Transverse colon (tissue), 4 donors: ENCODE results near the gene EFNA1. TPM values are rescaled to one million over a fixed set of nuclear protein-coding genes. Genes with fewer than 3 reads are reported as not detected.
"Not testable (repeated sequence)": the region's sequence is repeated elsewhere in the genome, so short reads cannot be mapped to it uniquely, and the experiment has no call there.

Experiments used
- DNase-seq: peaks from one replicate; pipeline ENCODE4 v3.0.0-alpha.2; 2019
- H3K27ac ChIP-seq, 4 donors: fragments of 200-600 bp; sonication (generic); 2 replicates each; pipeline ENCODE4 v1.5.1; 2016 to 2018; ENCODE audit warnings: inconsistent platforms in 4 of 4
- H3K27me3 ChIP-seq: fragments of 200-600 bp; sonication (generic); 2 replicates; pipeline ENCODE4 v1.5.1; 2017; ENCODE audit warnings: inconsistent platforms
- H3K36me3 ChIP-seq, 4 donors: fragments of 200-600 bp; sonication (generic); 2 replicates each; pipeline ENCODE4 v1.5.1; 2017 to 2019; ENCODE audit warnings: inconsistent platforms in 4 of 4
- H3K4me1 ChIP-seq, 4 donors: fragments of 200-600 bp; sonication (generic); 2 replicates each; pipeline ENCODE4 v1.5.1; 2017 to 2020; ENCODE audit warnings: inconsistent platforms in 4 of 4
- H3K4me3 ChIP-seq, 4 donors: fragments of 200-600 bp; sonication (generic); 1 replicate in 1 of 4; 2 replicates in 3 of 4; pipeline versions ENCODE4 v1.5.1 to v1.6.1; 2017 to 2019; ENCODE audit warnings: inconsistent platforms in 4 of 4
- H3K9me3 ChIP-seq, 2 donors: fragments of 200-600 bp; sonication (generic); 2 replicates each; pipeline ENCODE4 v1.5.1; 2017 to 2019; ENCODE audit warnings: inconsistent platforms in 2 of 2
- CTCF ChIP-seq, 5 experiments: fragments of 200-600 bp in 3 of 5; fragments of 450-650 bp in 2 of 5; sonication (generic) in 3 of 5; IDR thresholded peaks; 1 replicate in 2 of 5; 2 replicates in 3 of 5; pipeline ENCODE4 v1.5.1; 2016 to 2017; ENCODE audit warnings: antibody characterized with exemption in 5 of 5, inconsistent platforms in 3 of 5, mild to moderate bottlenecking in 2 of 5, moderate library complexity in 1 of 5
- EP300 ChIP-seq: sonication (generic); formaldehyde crosslinking; IDR thresholded peaks from one replicate; pipeline ENCODE4 v1.6.1; 2017; ENCODE audit warnings: antibody characterized with exemption, low read depth
- POLR2A ChIP-seq: fragments of 450-650 bp; IDR thresholded peaks from one replicate; pipeline ENCODE4 v1.6.1; 2016; ENCODE audit warnings: antibody characterized with exemption, mild to moderate bottlenecking, moderate library complexity
- POLR2AphosphoS5 ChIP-seq, 3 donors: sonication (generic); formaldehyde crosslinking; IDR thresholded peaks; one replicate each; pipeline ENCODE4 v1.6.1; 2016; ENCODE audit warnings: antibody characterized with exemption in 3 of 3
- WGBS, 2 donors: methylation state at CpG; one replicate each; pipeline ENCODE4 v1.1.5; 2018; ENCODE audit warnings: low coverage in 1 of 2; 5-methylcytosine and 5-hydroxymethylcytosine counted together
- in situ Hi-C, 4 donors: fragments of 200-750 bp; cut with MboI; loops; one replicate each; pipeline versions ENCODE4 v1.15.0 to v1.15.1; 2017; ENCODE audit warnings: low sequenced_read_pairs in 3 of 4, low pct_ligation_motif_present in 1 of 4, low pct_unique_long_range_greater_than_20kb in 1 of 4
- intact Hi-C: fragments of 100-400 bp; cut with DNase I; formaldehyde crosslinking; loops from one replicate; pipeline ENCODE4 v1.15.1; 2023; ENCODE audit warnings: low total_unique reads
- total RNA-seq, 4 donors: library from RNA; depleted of rRNA; stranded (reverse); fragments of >200 nt; gene quantifications; one replicate each; pipeline ENCODE4 v1.1.0, GENCODE V29; 2016

EFNA1 gene
- total RNA-seq, 4 donors from 2014 or later, result 18.5 to 108 (median 62.7) TPM

- H3K9me3 ChIP-seq, result no peaks in the 10 kb centered on the region
- peaks cover 0 to 13% (median 2%) of the 10 kb centered on the region in 4 donors for H3K36me3 ChIP-seq
- peaks cover 5% of the 10 kb centered on the region for H3K27me3 ChIP-seq
- 78 to 90% methylated on average over 3 to 6 of the region's 6 CpGs for WGBS, 2 donors
- peak overlapping the region in 2 of 4 donors; percentile 60 to 67 for H3K4me3 ChIP-seq
- intact Hi-C loops (no loop called here), in situ Hi-C loops (no loop called here)
- TF ChIP-seq CTCF (IDR thresholded peaks at IDR 0.05), result no peak
- TF ChIP-seq POLR2A, result no peak
- TF ChIP-seq EP300, result no peak
- TF ChIP-seq POLR2AphosphoS5 (IDR thresholded peaks at IDR 0.05), result no peak
- peaks cover 12 to 66% (median 52%) of the 10 kb centered on the region in 4 donors for H3K4me1 ChIP-seq
- peak overlapping the region; percentile 96 to 100 (median 100) for H3K27ac ChIP-seq
- DNase-seq, result no peak
These were observed 9.7 kb downstream of the EFNA1 start for GRCh38 chr1:155137154-155137949.

- Histone ChIP-seq H3K4me3 (peak within 1 kb of the TSS; percentile 48 to 94 (median 67)), H3K4me1 (peaks cover 10 to 42% (median 34%) of the 10 kb centered on the region in 4 donors), H3K27ac (peak within 1 kb of the TSS; percentile 87 to 99 (median 95)), H3K9me3 (no peaks in the 10 kb centered on the region), H3K27me3 (peaks cover 5% of the 10 kb centered on the region), H3K36me3 (no peaks in the 10 kb centered on the region)
- intact Hi-C loops (no loop called here), in situ Hi-C loops (no loop called here)
- TF ChIP-seq POLR2A, result peak; percentile 83
- peak; percentile 88 to 91 (median 90) for TF ChIP-seq POLR2AphosphoS5 (IDR thresholded peaks at IDR 0.05)
- no peak for TF ChIP-seq EP300
- WGBS, 2 donors, result 2 to 4% methylated on average over 5 to 35 of the region's 42 CpGs
- DNase-seq, result peak; percentile 93
These were observed 12.4 kb downstream of the EFNA1 start, which contains the start of gene DPM3 for GRCh38 chr1:155139895-155140629. TSS of gene DPM3 (minus strand) at chr1:155140531. CDS start at chr1:155140240, 291 bp downstream.

- peaks cover 10 to 37% (median 31%) of the 10 kb centered on the region in 4 donors for H3K4me1 ChIP-seq
- peak overlapping the region; percentile 48 to 94 (median 67) for H3K4me3 ChIP-seq
- in situ Hi-C loops (no loop called here), intact Hi-C loops (no loop called here)
- no peaks in the 10 kb centered on the region for H3K36me3 ChIP-seq
- peaks cover 5% of the 10 kb centered on the region for H3K27me3 ChIP-seq
- TF ChIP-seq POLR2A (no peak), CTCF (IDR thresholded peaks at IDR 0.05) (no peak), EP300 (no peak), POLR2AphosphoS5 (IDR thresholded peaks at IDR 0.05) (no peak)
- H3K9me3 ChIP-seq, result no peaks in the 10 kb centered on the region
- H3K27ac ChIP-seq, result peak overlapping the region; percentile 87 to 99 (median 95)
- DNase-seq, result no peak
- 6 to 11% methylated on average over 4 to 11 of the region's 11 CpGs for WGBS, 2 donors
These were observed 12.9 kb downstream of the EFNA1 start for GRCh38 chr1:155140630-155140953.

GRCh38 chr1:155141749-155142148 is 14.1 kb downstream of the EFNA1 start:
- no peak for DNase-seq
- Histone ChIP-seq H3K4me1 (peaks cover 8 to 34% (median 29%) of the 10 kb centered on the region in 4 donors), H3K27ac (no peak overlapping the region), H3K4me3 (no peak overlapping the region), H3K27me3 (peaks cover 8% of the 10 kb centered on the region), H3K36me3 (no peaks in the 10 kb centered on the region), H3K9me3 (no peaks in the 10 kb centered on the region)
- intact Hi-C loops, result no loop called here
- TF ChIP-seq POLR2AphosphoS5 (IDR thresholded peaks at IDR 0.05), result no peak
- WGBS, 2 donors, result 80 to 85% methylated on average over 5 to 7 of the region's 7 CpGs
- in situ Hi-C loops, result no loop called here

- no peak for DNase-seq
- Histone ChIP-seq H3K4me1 (peaks cover 0 to 2% (median under 1%) of the 10 kb centered on the region in 4 donors), H3K4me3 (no peak overlapping the region), H3K9me3 (no peaks in the 10 kb centered on the region), H3K27ac (no peak overlapping the region), H3K36me3 (no peaks in the 10 kb centered on the region), H3K27me3 (peaks cover 8% of the 10 kb centered on the region)
- no peak for TF ChIP-seq EP300
- TF ChIP-seq CTCF (IDR thresholded peaks at IDR 0.05), result no peak
- intact Hi-C loops, result no loop called here
- in situ Hi-C loops, result no loop called here
- WGBS, 2 donors, result 74 to 76% methylated on average over 3 of the region's 3 CpGs
These were observed 17.8 kb downstream of the EFNA1 start for GRCh38 chr1:155145491-155145890.

- WGBS, 2 donors, result 57 to 64% methylated on average over 2 to 3 of the region's 3 CpGs
These were observed 28.4 kb downstream of the EFNA1 start for GRCh38 chr1:155155996-155156643.

More at GRCh38 chr1:155155996-155156643, 28.4 kb downstream of the EFNA1 start:
- H3K27ac ChIP-seq, DNase-seq, intact Hi-C loops, H3K36me3 ChIP-seq, H3K4me3 ChIP-seq, H3K4me1 ChIP-seq, H3K27me3 ChIP-seq, H3K9me3 ChIP-seq: not testable (repeated sequence)
- in situ Hi-C loops, result loop anchor here in 1 of 4 donors (25.0 kb wide), 1 partner anchor 244 kb away; no protein-coding TSS in a partner anchor
